Mammary epithelial cell (primary cell): ENCODE data around the gene ZSCAN20.

ENCODE experiments used
- EZH2 ChIP-seq: IDR thresholded peaks from 2 replicates; pipeline ENCODE4 v1.6.1; 2012; ENCODE audit warnings: low read length, inconsistent platforms, borderline replicate concordance
- TF ChIP-seq, protein P1 (sequence below), 2 donors: IDR thresholded peaks in 1 of 2; conservative IDR thresholded peaks in 1 of 2; 2 replicates each; pipeline ENCODE4 v1.5.1; 2011 to 2012; ENCODE audit warnings: inconsistent platforms in 2 of 2, low read length in 2 of 2, mild to moderate bottlenecking in 2 of 2, control low read depth in 1 of 2, low read depth in 1 of 2; ENCODE audit not compliant: insufficient read depth in 1 of 2; ENCODE audit errors: extremely low read depth in 1 of 2

GRCh38 chr1:33515112-33515511, 42.7 kb downstream of the ZSCAN20 start:
- TF ChIP-seq, protein P1, sequence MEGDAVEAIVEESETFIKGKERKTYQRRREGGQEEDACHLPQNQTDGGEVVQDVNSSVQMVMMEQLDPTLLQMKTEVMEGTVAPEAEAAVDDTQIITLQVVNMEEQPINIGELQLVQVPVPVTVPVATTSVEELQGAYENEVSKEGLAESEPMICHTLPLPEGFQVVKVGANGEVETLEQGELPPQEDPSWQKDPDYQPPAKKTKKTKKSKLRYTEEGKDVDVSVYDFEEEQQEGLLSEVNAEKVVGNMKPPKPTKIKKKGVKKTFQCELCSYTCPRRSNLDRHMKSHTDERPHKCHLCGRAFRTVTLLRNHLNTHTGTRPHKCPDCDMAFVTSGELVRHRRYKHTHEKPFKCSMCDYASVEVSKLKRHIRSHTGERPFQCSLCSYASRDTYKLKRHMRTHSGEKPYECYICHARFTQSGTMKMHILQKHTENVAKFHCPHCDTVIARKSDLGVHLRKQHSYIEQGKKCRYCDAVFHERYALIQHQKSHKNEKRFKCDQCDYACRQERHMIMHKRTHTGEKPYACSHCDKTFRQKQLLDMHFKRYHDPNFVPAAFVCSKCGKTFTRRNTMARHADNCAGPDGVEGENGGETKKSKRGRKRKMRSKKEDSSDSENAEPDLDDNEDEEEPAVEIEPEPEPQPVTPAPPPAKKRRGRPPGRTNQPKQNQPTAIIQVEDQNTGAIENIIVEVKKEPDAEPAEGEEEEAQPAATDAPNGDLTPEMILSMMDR (conservative IDR thresholded peaks at IDR 0.05 in 1 of 2, IDR thresholded peaks at IDR 0.05 in 1 of 2; ENCODE audit: extremely low read depth in 1 of 2, insufficient read depth in 1 of 2, low read depth in 1 of 2, low read length in 2 of 2): no peak
- TF ChIP-seq EZH2: no peak
